ENCODE measurements around the gene PKP1.

The PKP1 gene

GRCh38 chr1:201379733-201380242 lies 96.5 kb downstream of the PKP1 start:
- FAIRE-seq (no peak), DNase-seq (ENCODE audit: insufficient read length, low spot score) (no peak)
- TF ChIP-seq CTCF (IDR thresholded peaks at IDR 0.05; ENCODE audit: insufficient read depth, missing control alignments) = no peak

DNA sequence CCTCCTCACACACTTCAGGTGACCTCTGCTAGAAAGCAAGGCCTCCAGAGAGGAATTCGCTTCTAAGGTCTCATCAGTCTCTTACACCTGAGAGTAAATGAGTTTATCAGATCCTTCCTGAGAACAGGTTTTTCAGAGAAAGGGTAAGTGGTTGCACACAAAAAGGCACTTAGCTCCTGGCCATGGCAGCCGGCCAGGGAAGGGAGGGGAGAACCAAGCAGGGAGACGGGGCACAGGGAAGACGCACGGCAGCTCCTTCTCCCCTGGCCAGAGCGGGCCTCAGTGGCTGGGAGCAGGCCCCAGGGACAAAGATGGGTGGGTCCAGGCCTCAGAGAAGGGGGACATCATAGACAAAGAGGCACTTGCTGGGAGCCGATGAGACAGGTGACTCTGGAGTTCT lies 97.8 kb downstream of the PKP1 start:
- TF ChIP-seq CTCF (IDR thresholded peaks at IDR 0.05; ENCODE audit: insufficient read depth, missing control alignments) = no peak
- FAIRE-seq = no peak
- DNase-seq (ENCODE audit: insufficient read length, low spot score) = no peak

All from D721Med (cell line).